Lower lobe of right lung (tissue), 2 donors: ENCODE measurements around the gene PPP1R8. TPM values are rescaled to one million over a fixed set of nuclear protein-coding genes. Genes with fewer than 3 reads are reported as not detected.
A peak's percentile ranks its signal among the peaks of the same experiment; 100 is the strongest.
"Not testable (repeated sequence)": the region's sequence is repeated elsewhere in the genome, so short reads cannot be mapped to it uniquely, and the experiment has no call there.

Source experiments
- ATAC-seq, 2 donors: fragments of 200-7000 bp; cut with Tn5 transposase; one replicate each; pipeline ENCODE4 v1.9.1; 2020 to 2022; ENCODE audit warnings: mild to moderate bottlenecking in 2 of 2, moderate library complexity in 2 of 2
- DNase-seq: peaks from one replicate; pipeline ENCODE4 v3.0.0-alpha.2; 2020
- H3K27ac ChIP-seq: fragments of 200-600 bp; one replicate; pipeline ENCODE4 v1.8.0; 2022
- H3K27me3 ChIP-seq: fragments of 200-600 bp; one replicate; pipeline ENCODE4 v1.8.0; 2022; ENCODE audit warnings: low read depth
- H3K36me3 ChIP-seq: fragments of 200-600 bp; one replicate; pipeline ENCODE4 v1.8.0; 2022; ENCODE audit warnings: mild to moderate bottlenecking
- H3K4me1 ChIP-seq: fragments of 200-600 bp; one replicate; pipeline ENCODE4 v1.8.0; 2022
- H3K4me3 ChIP-seq: fragments of 200-600 bp; one replicate; pipeline ENCODE4 v1.8.0; 2022; ENCODE audit warnings: mild to moderate bottlenecking
- H3K9me3 ChIP-seq: fragments of 200-600 bp; one replicate; pipeline ENCODE4 v1.8.0; 2022
- intact Hi-C: fragments of 100-400 bp; cut with DNase I; formaldehyde crosslinking; loops from one replicate; pipeline ENCODE4 v1.11.0; 2022
- total RNA-seq: library from RNA; stranded (reverse); fragmentation: NEBNext Ultra II Directional; extraction: Animal tissue kit (Norgen Biotek cat#: 25700); gene quantifications from one replicate; pipeline ENCODE4 v1.2.1, GENCODE V29; 2021
- TF ChIP-seq, protein P1 (sequence below): fragments of 200-600 bp; IDR thresholded peaks from one replicate; pipeline ENCODE4 v1.8.0; 2022; ENCODE audit warnings: antibody characterized with exemption, mild to moderate bottlenecking
- donor health status: DM: no; HTN: yes; CAD: no; lungs with severe emphysema.

PPP1R8 gene
- total RNA-seq, 1 donor from 2014 or later: 31.3 TPM

DNA sequence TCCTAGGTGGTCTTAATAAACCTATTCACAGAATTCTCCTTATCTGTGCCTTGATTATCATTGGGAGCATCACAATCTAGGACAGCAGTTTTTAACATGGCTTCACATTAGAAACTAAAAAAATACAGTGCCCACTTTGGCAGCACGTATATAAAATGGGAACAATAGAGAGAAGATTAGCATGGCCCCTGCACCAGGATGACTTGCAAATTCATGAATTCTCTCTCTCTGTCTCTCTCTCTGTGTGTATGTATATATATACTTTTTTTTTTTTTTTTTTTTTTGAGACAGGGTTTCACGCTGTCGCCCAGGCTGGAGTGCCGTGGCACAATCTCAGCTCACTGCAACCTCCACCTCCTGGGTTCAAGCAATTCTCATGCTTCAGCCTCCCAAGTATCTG, 6.2 kb upstream of the PPP1R8 start:
- Histone ChIP-seq H3K4me1 (no peaks in the 10 kb centered on the region), H3K27ac (no peak overlapping the region), H3K27me3 (no peaks in the 10 kb centered on the region), H3K4me3 (no peak overlapping the region), H3K36me3 (peaks cover 52% of the 10 kb centered on the region), H3K9me3 (no peaks in the 10 kb centered on the region)
- intact Hi-C loops: no loop called here
- TF ChIP-seq, protein P1, sequence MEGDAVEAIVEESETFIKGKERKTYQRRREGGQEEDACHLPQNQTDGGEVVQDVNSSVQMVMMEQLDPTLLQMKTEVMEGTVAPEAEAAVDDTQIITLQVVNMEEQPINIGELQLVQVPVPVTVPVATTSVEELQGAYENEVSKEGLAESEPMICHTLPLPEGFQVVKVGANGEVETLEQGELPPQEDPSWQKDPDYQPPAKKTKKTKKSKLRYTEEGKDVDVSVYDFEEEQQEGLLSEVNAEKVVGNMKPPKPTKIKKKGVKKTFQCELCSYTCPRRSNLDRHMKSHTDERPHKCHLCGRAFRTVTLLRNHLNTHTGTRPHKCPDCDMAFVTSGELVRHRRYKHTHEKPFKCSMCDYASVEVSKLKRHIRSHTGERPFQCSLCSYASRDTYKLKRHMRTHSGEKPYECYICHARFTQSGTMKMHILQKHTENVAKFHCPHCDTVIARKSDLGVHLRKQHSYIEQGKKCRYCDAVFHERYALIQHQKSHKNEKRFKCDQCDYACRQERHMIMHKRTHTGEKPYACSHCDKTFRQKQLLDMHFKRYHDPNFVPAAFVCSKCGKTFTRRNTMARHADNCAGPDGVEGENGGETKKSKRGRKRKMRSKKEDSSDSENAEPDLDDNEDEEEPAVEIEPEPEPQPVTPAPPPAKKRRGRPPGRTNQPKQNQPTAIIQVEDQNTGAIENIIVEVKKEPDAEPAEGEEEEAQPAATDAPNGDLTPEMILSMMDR: no peak
- DNase-seq (no peak), ATAC-seq (no peak)

DNA sequence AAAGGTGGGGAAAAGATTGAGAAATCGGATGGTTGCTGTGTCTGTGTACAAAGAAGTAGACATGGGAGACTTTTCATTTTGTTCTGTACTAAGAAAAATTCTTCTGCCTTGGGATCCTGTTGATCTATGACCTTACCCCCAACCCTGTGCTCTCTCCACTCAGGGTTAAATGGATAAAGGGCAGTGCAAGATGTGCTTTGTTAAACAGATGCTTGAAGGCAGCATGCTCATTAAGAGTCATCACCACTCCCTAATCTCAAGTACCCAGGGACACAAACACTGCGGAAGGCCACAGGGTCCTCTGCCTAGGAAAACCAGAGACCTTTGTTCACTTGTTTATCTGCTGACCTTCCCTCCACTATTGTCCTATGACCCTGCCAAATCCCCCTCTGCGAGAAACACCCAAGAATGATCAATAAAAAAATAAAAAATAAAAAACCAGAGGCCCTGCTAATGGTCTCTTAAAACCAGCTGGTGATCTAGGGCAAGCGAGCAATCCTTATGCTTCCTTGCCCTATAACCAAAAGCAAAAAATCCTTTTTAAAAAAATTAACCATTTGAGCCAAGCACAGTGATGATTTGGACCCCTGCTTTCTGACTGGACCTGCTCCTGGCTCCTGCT, 1.1 kb upstream of the PPP1R8 start:
- ATAC-seq, intact Hi-C loops, H3K9me3 ChIP-seq, H3K27ac ChIP-seq, H3K27me3 ChIP-seq, H3K4me3 ChIP-seq, DNase-seq: not testable (repeated sequence)
- Histone ChIP-seq H3K4me1 (peaks cover 13% of the 10 kb centered on the region), H3K36me3 (peaks cover 24% of the 10 kb centered on the region)

DNA sequence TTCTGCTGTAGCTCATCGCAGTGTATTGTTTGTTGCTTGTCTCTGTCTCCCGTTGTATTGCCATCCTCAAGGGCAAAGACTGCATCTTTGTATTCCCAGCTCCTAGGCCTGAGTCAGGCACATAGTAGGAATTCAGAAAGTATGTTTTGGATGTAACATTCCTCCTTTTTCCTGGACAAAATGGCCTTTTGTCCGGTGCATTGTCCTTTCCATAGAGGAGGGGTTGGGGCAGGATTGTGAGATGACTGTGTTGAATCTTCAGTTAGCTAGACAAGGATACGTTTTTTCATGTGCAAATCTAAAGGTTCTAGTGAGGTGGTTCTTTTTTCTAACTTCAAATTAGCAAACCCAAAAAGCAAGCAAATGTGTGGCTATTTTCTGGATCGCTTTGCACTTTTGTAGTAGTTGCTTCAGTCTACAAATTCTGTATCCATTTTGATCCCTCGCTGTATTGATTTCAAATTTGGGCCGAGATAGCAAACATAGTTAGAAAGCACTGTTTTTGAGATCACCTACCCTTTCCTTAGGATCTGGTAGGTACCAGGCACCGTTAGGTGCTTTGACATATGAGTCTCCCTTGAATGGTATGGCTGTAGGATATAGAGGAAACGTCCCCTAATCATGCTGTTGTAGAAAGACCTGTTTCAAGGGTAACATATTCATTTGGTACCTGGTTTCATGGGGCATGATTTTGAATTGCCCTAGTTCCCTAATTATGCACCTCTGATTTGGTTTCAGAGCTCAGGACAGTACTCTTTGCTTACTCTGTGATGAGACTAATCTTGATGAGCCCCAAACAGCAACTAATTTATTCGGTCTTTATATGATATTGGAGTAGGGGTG, 1.2 kb downstream of the PPP1R8 start:
- Histone ChIP-seq H3K36me3 (peaks cover 30% of the 10 kb centered on the region), H3K27me3 (no peaks in the 10 kb centered on the region), H3K4me1 (peaks cover 23% of the 10 kb centered on the region), H3K9me3 (no peaks in the 10 kb centered on the region), H3K4me3 (peak overlapping the region; percentile 89), H3K27ac (no peak overlapping the region)
- TF ChIP-seq, protein P1: no peak
- ATAC-seq (no peak), DNase-seq (no peak)
- intact Hi-C loops: no loop called here

DNA sequence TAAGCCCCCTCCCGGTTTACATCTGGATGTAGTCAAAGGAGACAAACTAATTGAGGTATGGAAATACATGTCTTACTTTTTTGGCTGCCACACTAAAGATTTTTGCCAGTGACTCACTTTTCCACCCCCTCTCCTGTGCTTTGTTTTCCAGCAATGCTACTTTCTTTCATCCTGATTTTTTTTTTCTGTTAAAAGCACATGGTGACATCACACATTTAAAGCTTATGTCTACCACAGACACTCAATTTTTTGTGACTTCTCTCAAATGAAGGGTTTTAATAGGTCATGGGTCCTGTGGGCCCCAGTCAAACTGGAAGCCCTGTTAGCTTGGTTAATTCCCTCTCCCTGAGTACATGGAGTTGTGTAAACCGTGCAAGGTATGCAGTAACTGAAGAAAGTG, 2.2 kb downstream of the PPP1R8 start:
- intact Hi-C loops: no loop called here
- no peak overlapping the region for H3K4me3 ChIP-seq
- H3K27ac ChIP-seq: no peak overlapping the region
- ATAC-seq: no peak
- no peaks in the 10 kb centered on the region for H3K27me3 ChIP-seq
- peaks cover 36% of the 10 kb centered on the region for H3K36me3 ChIP-seq
- no peak for DNase-seq
- H3K4me1 ChIP-seq: peaks cover 23% of the 10 kb centered on the region
- TF ChIP-seq, protein P1: no peak
- no peaks in the 10 kb centered on the region for H3K9me3 ChIP-seq

DNA sequence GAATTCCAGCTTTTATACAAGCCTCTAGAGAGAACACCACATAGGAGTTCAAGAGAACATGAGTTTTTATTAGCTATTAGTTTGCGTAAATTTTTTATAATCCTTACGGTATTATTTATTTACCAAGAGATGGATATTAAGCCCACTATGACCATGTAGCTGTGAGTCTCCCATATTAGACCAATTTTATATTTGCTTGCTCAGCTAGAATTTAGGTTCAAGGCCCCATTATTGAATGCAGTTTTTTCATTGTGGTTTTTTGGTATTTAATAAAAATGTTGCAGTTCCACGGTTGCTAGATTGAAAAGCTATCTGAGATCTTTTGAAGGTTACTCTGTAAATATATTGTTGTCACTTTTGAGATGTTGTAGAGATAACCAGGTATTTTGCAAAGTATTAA, 2.9 kb downstream of the PPP1R8 start:
- TF ChIP-seq, protein P1: no peak

DNA sequence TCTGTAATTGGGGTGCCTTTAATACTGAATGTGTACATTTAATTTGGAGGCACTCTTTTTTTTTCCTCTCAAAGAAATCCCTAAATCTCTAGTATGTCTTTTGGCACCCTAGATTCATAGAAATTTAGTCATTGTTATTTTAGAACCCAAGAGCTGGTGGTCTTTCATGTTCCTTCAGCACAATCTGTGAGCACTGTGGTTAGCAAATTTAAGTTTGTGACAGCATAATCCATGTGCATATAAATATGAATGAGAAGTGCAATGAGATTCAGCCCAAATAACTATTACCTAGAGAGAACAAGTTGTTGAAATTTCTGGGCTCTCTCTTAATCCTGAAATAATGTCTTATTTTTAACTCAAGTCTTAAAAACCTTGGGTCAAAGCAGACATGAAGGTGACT, 4.5 kb downstream of the PPP1R8 start:
- H3K9me3 ChIP-seq: no peaks in the 10 kb centered on the region
- H3K27me3 ChIP-seq: no peaks in the 10 kb centered on the region
- DNase-seq (no peak), ATAC-seq (no peak)
- intact Hi-C loops: no loop called here
- TF ChIP-seq, protein P1: no peak
- peaks cover 23% of the 10 kb centered on the region for H3K4me1 ChIP-seq
- peaks cover 52% of the 10 kb centered on the region for H3K36me3 ChIP-seq
- H3K27ac ChIP-seq: no peak overlapping the region
- no peak overlapping the region for H3K4me3 ChIP-seq

More for the DNA sequence above, 2.9 kb downstream of the PPP1R8 start:
- H3K9me3 ChIP-seq: no peaks in the 10 kb centered on the region
- intact Hi-C loops: no loop called here
- H3K27ac ChIP-seq: no peak overlapping the region
- no peak for ATAC-seq
- H3K27me3 ChIP-seq: no peaks in the 10 kb centered on the region
- H3K4me3 ChIP-seq: no peak overlapping the region
- peaks cover 23% of the 10 kb centered on the region for H3K4me1 ChIP-seq
- DNase-seq: no peak
- peaks cover 36% of the 10 kb centered on the region for H3K36me3 ChIP-seq
